ENCODE data around the gene FSTL5. TPM values are rescaled to one million over a fixed set of nuclear protein-coding genes. Genes with fewer than 3 reads are reported as not detected.

Gene FSTL5
- total and polyA plus RNA-seq, 2 of the 13 experiments (the other 11 are each of a cell fraction or from before 2014, with no cell fraction given), result 0.03 to 0.07 TPM

DNA sequence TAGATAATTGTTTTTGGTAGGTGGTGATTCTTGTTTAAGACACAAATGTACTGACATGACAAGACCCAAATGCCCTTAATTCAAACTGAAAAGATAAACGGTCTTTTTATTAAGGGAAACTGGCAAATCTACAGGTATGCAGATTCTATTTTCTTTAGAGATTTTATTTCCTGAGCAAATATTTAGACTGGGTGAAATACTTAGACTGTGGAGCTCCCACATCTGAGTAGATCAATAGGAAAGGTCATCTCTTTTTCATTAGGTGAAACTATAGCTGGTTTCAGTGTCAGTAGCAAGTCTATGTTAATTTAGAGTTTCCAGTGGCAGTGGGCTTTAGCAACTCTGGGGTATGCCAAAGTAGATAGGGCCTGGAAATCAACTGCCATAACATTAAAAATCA is 446.7 kb downstream of the FSTL5 start:
- H3K27me3 ChIP-seq (ENCODE audit: control insufficient read depth in 1 of 2, insufficient read depth in 2 of 2, low read length in 2 of 2), result no peaks in the 10 kb centered on the region
- ChIA-PET POLR2A (no interaction called here), CTCF (ENCODE audit: low intra/inter-chr PET ratio, low total read pairs) (no interaction called here)
- 0% methylated on average over 1 of the region's 1 CpG for WGBS (ENCODE audit: low lambda C conversion rate)
- H3K79me2 ChIP-seq (ENCODE audit: insufficient read depth, low read length), result no peaks in the 10 kb centered on the region
- peak; percentile 48; the same call in 2 of the 3 replicates for ATAC-seq
- no peak for TF ChIP-seq MAZ (IDR thresholded peaks at IDR 0.05; ENCODE audit: borderline replicate concordance, low read depth, low read length)
- TF ChIP-seq MAZ (CRISPR knock-in tag; IDR thresholded peaks at IDR 0.05; ENCODE audit: low read depth), result no peak
- TF ChIP-seq HNF4A (CRISPR knock-in tag; IDR thresholded peaks at IDR 0.05), result no peak
- peak; percentile 41; the same call in 1 of the 2 replicates for TF ChIP-seq NR2F6 (IDR thresholded peaks at IDR 0.05)
- no peak for TF ChIP-seq NR2F6 (CRISPR knock-in tag; IDR thresholded peaks at IDR 0.05)
- 0 out of 2 replicates have a peak, but pooled peaks have one; percentile 37 for TF ChIP-seq NR2F2 (IDR thresholded peaks at IDR 0.05; ENCODE audit: borderline replicate concordance, low read depth)
- FAIRE-seq, result no peak
- in situ Hi-C loops (cut with HindIII; ENCODE audit: extremely low pct_ligation_motif_present, low pct_unique_long_range_greater_than_20kb) (no loop called here), intact Hi-C loops (cut with micrococcal nuclease; ENCODE audit: unreplicated experiment) (no loop called here)
- no peak overlapping the region for H3K4me3 ChIP-seq (replicated peaks in 1 of 3; ENCODE audit: insufficient read depth in 1 of 3, low read depth in 2 of 3, low read length in 3 of 3)
- no peak for DNase-seq (ENCODE audit: low spot score)
- peaks cover 5% of the 10 kb centered on the region; the same call in 1 of the 2 replicates for H3K4me1 ChIP-seq (ENCODE audit: insufficient read depth, low read length)
- BruUV-seq (replicated peaks), result no TSS peak
- H3K27ac ChIP-seq (ENCODE audit: extremely low read length, insufficient read depth, low read length), result no peak overlapping the region
- H3K4me2 ChIP-seq (ENCODE audit: low read depth, low read length), result no peak overlapping the region
- H4K20me1 ChIP-seq (ENCODE audit: insufficient read depth, low read length), result no peaks in the 10 kb centered on the region
- H3K36me3 ChIP-seq (replicated peaks in 1 of 2; ENCODE audit: control insufficient read depth in 1 of 2, insufficient read depth in 2 of 2, low read length in 2 of 2), result no peaks in the 10 kb centered on the region
- no peak overlapping the region for H3K9ac ChIP-seq (ENCODE audit: insufficient read depth, low read depth, low read length)
- no peaks in the 10 kb centered on the region for H3K9me3 ChIP-seq (ENCODE audit: low read length)
- H2AFZ ChIP-seq (ENCODE audit: low read length), result no peak overlapping the region

DNA sequence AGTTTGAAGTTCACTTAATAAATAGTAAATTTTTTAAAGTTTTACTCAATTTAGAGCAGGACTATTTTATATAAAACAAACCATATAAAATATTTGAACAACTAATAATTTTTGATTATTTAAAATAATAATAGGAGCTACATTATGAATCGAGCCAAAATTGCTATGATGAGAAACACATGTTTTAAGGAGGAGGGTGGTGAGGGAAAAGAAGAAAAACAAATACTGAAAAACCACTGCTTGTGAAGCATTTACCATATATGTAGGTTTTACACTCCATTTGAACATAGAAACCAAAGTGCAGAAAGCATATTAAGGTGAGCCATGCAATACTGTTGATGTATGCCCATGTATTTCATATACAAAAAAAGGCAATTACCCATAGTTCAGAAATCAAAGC is 448.9 kb downstream of the FSTL5 start:
- Histone ChIP-seq H2AFZ (ENCODE audit: low read length) (no peak overlapping the region), H3K36me3 (replicated peaks in 1 of 2; ENCODE audit: control insufficient read depth in 1 of 2, insufficient read depth in 2 of 2, low read length in 2 of 2) (no peaks in the 10 kb centered on the region), H3K79me2 (ENCODE audit: insufficient read depth, low read length) (no peaks in the 10 kb centered on the region), H3K4me1 (ENCODE audit: insufficient read depth, low read length) (peaks cover 5% of the 10 kb centered on the region; the same call in 1 of the 2 replicates), H3K27ac (ENCODE audit: extremely low read length, insufficient read depth, low read length) (no peak overlapping the region), H3K27me3 (ENCODE audit: control insufficient read depth in 1 of 2, insufficient read depth in 2 of 2, low read length in 2 of 2) (no peaks in the 10 kb centered on the region), H3K4me3 (replicated peaks in 1 of 3; ENCODE audit: insufficient read depth in 1 of 3, low read depth in 2 of 3, low read length in 3 of 3) (no peak overlapping the region), H3K9me3 (ENCODE audit: low read length) (no peaks in the 10 kb centered on the region), H3K9ac (ENCODE audit: insufficient read depth, low read depth, low read length) (no peak overlapping the region), H4K20me1 (ENCODE audit: insufficient read depth, low read length) (no peaks in the 10 kb centered on the region), H3K4me2 (ENCODE audit: low read depth, low read length) (no peak overlapping the region)
- 0% methylated on average over 1 of the region's 1 CpG for whole genome bisulfite sequencing (ENCODE audit: low lambda C conversion rate)
- DNase-seq (ENCODE audit: low spot score) (no peak), ATAC-seq (no peak), FAIRE-seq (no peak)
- ChIA-PET CTCF (ENCODE audit: low intra/inter-chr PET ratio, low total read pairs) (no interaction called here), POLR2A (no interaction called here)
- in situ Hi-C loops (cut with HindIII; ENCODE audit: extremely low pct_ligation_motif_present, low pct_unique_long_range_greater_than_20kb), result no loop called here
- intact Hi-C loops (cut with micrococcal nuclease; ENCODE audit: unreplicated experiment), result no loop called here
- no TSS peak for BruUV-seq (replicated peaks)
- TF ChIP-seq SRSF9 (IDR thresholded peaks at IDR 0.05; ENCODE audit: borderline replicate concordance, insufficient read depth, low read depth, low read length, poor library complexity, severe bottlenecking) (no peak), ZNF720 (CRISPR knock-in tag; IDR thresholded peaks at IDR 0.05) (no peak), MIER2 (CRISPR knock-in tag; IDR thresholded peaks at IDR 0.05) (no peak), HOXD1 (CRISPR knock-in tag; IDR thresholded peaks at IDR 0.05) (no peak), NR2F2 (IDR thresholded peaks at IDR 0.05; ENCODE audit: borderline replicate concordance, low read depth) (no peak), ZNF142 (CRISPR knock-in tag; IDR thresholded peaks at IDR 0.05) (no peak), RAD21 (CRISPR knock-in tag; IDR thresholded peaks at IDR 0.05) (no peak)
- TF ChIP-seq, protein P1, sequence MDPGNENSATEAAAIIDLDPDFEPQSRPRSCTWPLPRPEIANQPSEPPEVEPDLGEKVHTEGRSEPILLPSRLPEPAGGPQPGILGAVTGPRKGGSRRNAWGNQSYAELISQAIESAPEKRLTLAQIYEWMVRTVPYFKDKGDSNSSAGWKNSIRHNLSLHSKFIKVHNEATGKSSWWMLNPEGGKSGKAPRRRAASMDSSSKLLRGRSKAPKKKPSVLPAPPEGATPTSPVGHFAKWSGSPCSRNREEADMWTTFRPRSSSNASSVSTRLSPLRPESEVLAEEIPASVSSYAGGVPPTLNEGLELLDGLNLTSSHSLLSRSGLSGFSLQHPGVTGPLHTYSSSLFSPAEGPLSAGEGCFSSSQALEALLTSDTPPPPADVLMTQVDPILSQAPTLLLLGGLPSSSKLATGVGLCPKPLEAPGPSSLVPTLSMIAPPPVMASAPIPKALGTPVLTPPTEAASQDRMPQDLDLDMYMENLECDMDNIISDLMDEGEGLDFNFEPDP (CRISPR knock-in tag; conservative IDR thresholded peaks at IDR 0.05), result no peak
